GM18505 (cell line): ENCODE results near the gene SLC16A9.
"Not testable (repeated sequence)": the region's sequence is repeated elsewhere in the genome, so short reads cannot be mapped to it uniquely, and the experiment has no call there.

ENCODE experiments used
- ATAC-seq: cut with Tn5 transposase; IDR thresholded peaks from one replicate; pipeline ENCODE4 v1.9.1; 2021; ENCODE audit not compliant: unreplicated experiment
- POLR2A ChIP-seq: IDR thresholded peaks from 4 replicates; pipeline ENCODE4 v1.6.1; 2011; ENCODE audit warnings: borderline replicate concordance; ENCODE audit not compliant: insufficient read depth, insufficient read length; ENCODE audit errors: extremely low read depth

Gene SLC16A9

DNA sequence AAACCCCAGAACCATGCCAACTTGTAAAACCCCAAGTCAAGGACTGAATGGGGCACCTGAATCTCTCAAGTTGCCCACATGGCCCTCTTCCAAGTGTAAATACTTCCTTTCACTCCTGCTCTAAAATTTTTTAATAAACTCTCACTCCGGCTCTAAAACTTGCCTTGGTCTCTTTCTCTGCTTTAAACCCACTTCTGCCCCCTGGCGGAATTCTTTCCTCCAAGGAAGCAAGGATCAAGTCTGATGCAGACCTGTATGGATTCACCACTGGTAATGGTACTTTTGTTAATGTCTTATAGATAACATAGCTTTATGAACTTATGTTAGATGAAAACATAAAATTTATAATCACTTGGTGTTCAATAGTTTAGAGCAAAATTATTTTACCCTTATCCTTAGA, 33.8 kb downstream of the SLC16A9 start:
- TF ChIP-seq POLR2A, result no peak
- no peak for ATAC-seq

DNA sequence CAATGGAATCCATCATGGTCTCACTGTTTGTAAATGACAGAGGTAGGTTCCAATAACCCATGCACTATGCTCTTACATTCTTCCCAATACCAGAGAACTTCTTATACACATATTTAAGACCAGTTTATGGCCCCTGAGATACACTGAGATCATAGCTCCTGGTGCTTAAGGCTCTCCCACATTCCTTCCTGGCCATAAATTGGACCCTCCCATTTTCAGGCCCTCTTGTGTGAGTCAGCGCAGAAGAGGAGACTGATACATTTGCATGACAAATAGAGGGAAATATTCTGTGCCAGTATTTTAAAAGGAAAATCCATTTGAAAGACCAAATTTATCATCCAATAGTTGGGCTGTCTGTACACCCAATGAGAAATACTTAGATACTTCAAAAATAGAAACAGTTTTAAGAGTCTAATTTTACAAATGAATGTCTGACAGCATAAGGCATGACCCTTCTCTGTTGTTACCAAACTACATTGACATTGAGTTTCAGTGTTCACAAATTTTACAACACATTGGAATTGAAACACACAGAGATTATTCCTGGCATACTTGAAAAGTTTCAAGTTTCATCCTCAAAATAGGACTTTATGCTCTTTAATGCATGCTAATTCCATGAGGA, 35.3 kb downstream of the SLC16A9 start:
- TF ChIP-seq POLR2A, result no peak
- ATAC-seq, result no peak

DNA sequence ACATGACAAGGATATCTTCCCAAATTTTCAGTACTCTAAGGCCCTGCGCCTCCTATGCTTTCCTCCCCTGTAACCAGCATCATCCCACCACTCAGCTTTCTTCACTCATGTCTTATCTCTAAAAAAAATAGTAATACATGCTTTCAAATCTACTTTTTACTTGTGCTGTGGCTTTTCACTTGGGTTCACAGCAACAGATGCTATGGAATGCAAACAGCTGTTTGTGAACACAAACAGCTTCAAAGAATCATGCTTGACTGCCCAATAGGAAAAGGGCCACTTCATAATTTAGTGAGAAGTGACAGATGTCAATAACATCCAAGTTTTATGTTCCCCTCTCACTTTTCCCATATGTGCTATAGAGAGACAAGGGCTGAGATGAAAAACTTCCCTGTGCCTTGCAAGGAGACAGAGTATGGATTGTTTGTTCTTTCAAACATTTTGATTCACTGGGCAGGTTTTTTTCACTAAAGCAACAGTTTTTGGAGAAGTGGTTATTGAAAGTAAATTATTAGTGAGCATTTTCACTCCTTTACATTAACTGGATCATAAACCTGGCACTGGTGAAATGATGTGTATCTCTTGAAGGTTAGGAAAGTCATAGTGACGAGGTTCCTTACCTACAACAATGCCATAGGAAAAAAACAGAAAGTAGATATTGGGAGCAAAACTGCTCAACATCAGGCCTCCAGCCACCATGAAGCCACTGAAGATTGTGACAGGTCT, 37.3 kb downstream of the SLC16A9 start:
- peak; percentile 61 for ATAC-seq
- no peak for TF ChIP-seq POLR2A

DNA sequence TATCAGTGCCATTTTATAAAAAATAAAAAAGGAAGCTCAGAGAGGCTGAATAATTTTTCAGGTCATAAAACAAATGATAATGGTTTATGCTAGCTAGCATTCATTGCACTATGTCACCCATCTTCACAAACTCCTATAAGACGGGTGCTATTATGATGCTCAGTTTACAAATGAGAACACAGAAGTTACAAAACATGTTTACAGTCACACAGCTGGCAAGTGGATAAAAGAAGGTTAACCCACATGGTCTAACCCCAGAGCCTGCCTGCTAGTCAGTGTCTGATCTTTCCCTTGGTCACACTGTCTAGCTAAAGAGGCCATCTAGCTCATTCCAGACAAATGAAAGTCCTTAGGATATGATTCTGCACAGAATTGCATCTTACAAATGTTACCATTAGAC, 39.4 kb downstream of the SLC16A9 start:
- no peak for TF ChIP-seq POLR2A
- ATAC-seq, result no peak

DNA sequence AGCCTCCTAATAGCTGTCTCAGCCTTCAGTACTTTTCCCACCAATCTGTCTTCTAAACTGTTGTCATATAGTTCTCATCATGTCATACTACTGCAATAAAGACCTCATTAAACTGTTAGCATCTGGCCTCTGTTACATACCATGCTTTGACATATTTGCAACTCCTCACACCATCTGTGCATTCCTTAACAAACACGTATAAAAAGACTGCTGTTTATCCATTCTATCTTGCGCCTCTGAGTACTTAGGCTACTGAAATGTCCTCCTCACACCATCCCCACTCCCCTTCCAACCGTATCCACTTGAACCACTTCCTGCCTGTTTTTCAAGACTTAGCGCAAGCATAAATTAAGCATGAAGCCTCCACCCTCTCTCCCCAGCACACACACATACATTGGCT, 41.6 kb downstream of the SLC16A9 start:
- no peak for ATAC-seq
- no peak for TF ChIP-seq POLR2A

DNA sequence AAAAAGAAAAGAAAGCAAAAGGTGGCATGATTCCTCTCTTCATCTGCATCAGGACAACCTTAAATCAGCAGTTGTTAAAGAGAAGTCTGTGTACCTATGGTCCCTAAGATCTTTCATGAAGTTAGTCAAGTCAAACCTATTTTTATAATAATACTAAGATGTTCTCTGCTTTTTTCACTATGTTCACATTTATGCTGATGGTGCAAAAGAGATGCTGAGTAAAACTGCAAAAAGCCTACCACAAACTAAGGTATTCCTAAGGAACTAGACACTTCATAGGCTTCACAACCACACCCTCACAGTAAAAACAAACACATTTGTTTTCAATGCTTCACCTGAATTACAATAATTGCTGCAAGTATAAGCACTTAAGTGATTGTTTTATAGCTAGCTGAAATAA, 43.3 kb downstream of the SLC16A9 start:
- no peak for ATAC-seq
- TF ChIP-seq POLR2A, result no peak

DNA sequence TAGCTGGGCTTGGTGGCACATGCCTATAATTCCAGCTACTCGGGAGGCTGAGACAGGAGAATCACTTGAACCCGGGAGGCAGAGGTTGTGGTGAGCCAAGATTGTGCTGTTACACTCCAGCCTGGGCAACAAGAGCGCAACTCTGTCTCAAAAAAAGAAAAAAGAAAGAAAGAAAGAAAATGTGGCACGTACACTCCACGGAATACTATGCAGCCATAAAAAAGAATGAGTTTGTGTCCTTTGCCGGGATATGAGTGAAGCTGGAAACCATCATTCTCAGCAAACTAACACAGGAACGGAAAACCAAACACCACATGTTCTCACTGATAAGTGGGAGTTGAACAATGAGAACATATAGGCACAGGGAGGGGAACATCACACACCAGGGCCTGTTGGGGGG, 46.4 kb downstream of the SLC16A9 start:
- ATAC-seq, result not testable (repeated sequence)

DNA sequence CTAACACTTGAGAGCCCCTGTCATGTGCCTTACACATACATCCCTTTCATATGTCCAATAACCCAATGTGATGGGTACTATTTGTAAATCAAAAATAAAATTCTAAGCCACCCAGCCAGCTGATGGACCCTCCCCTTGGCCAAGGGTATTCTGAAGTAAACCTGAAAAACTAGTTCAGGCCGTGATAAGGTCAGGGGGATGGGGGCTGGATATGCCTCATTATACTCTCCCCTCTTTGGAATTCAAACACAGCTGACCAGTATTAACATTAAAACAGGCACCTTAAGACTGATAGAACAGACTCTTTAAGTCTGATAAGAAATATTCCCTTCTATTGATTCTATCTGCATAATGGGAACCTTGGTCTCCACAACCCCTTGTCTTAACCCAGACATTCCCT, 51.9 kb downstream of the SLC16A9 start:
- TF ChIP-seq POLR2A, result no peak
- no peak for ATAC-seq

DNA sequence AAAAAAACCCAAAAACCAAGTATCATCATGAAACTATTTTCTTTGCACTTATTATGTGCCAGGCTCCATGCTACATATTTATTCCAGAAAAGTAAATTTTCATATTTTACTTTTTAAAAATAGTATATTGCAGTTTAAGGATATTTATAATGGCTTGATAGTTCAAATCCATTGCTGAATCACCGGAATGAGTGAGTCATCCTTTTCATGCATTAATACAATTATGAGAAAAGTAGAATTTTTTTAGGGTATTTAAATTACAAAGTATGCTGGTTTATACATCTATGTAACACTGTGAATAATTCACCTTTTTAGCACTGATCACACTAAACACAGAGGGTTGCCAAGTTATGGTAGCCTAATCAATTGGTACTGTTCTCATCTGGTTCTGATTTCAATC, 54.3 kb downstream of the SLC16A9 start:
- no peak for ATAC-seq
- TF ChIP-seq POLR2A, result no peak

DNA sequence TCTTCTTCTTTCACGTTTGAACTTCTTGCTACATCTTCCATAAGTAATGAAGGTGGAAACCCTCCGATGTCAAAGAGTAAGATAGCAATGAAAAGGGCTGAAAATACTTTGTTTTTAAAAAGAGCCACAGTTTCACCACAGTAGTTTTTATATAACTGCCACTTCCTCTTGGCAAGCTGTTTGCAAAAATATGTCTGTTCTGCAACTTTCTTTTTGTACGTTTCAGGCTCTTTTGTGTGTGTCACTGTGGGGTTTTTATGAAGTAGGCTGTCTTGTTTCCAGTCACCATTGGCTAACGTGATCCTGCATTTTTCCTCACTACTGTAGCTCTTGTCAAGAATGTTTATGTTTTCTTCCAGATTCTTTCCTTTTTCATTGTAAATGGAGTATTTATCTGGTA, 55.6 kb downstream of the SLC16A9 start:
- no peak for ATAC-seq
- no peak for TF ChIP-seq POLR2A

DNA sequence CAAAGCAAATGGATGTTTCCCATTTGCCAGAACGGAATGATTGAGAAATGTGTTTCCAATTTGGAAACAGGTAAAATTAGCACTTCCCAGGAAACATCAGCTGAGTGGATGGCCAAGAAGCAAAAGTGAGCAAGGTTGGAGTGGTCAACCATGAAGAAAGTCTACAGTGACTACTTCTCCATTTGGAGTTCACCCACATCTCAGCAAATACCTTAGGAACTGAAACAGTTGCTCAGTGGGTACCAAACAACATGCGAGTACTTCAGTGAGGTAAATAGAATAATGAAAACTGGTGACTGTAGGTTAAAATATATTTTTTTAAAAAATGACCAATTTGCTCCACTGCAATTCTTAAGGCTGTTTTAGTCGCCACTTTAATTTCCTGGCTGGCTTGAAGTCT, 57.7 kb downstream of the SLC16A9 start:
- ATAC-seq, result no peak
- TF ChIP-seq POLR2A, result no peak

DNA sequence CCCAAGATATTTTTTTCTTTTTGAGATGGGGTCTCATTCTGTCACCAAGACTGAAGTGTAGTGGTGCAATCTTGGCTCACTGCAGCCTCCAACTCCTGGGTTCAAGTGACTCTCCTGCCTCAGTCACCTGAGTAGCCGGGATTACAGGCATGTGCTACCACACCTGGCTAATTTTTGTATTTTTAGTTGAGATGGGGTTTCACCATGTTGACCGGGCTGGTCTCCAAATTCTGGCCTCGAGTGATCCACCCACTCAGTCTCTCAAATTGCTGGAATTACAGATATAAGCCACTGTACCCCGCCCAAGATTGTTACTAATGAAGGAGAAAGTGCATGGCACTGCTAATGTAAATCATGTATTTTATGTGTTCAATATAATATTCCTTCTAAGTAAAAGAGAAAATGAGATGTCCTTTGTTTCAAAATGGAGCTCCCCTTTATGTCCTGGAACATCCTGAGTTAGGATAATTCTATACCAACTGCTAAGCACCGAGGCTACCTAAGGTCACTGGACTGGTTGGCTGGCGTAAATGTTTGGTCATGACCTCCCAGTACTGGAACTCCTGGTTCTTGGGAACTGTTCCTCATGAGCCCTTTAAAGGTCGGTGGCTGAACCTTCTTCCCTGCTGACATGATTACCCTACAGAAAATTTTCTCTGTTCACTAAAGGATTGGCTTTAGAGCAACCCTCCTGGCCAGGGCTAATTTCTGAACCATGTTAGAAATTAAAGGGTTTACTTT, 59.9 kb downstream of the SLC16A9 start:
- TF ChIP-seq POLR2A, result no peak
- no peak for ATAC-seq

DNA sequence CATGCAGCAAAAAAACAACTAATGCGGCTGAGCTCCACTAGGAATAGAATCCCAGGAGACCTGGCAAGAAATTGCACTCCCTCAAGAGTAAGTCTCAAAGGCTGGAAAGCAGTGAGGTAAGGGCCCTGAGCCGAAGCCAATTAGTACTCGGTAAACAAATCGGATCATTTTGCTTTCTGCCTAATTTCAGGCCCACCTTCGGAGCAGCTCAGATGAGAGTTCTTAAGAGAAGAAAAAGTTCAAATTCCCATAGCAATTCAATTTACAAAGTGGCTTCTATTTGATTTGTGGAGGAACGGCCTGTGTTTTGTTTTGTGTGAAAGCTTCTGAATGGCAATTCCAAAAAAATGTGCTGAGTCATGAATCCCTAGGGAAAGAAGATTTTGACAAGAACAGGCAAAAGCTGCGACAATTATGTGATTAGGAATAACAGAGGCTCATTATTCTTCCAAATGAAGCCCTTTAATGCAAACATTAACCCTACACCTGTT, 60.9 kb downstream of the SLC16A9 start:
- TF ChIP-seq POLR2A, result no peak
- no peak for ATAC-seq

DNA sequence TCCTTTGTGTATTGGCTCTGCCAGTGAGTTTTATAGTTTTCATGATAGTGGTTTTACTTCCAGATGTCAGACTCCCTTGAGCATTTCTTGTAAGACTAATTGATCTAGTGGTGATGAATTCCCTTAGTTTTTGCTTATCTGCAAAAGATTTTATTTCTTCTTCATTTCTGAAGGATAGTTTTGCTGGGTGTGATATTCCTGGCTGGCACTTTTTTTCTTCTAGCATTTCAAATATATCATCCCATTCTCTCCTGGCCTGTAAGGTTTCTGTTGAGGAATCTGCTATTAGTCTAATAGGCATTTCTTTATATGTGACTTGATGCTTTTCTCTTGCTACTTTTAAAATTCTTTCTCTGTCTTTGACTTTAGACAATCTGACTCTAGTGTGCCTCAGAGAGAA, 64.8 kb downstream of the SLC16A9 start:
- no peak for ATAC-seq
- no peak for TF ChIP-seq POLR2A

DNA sequence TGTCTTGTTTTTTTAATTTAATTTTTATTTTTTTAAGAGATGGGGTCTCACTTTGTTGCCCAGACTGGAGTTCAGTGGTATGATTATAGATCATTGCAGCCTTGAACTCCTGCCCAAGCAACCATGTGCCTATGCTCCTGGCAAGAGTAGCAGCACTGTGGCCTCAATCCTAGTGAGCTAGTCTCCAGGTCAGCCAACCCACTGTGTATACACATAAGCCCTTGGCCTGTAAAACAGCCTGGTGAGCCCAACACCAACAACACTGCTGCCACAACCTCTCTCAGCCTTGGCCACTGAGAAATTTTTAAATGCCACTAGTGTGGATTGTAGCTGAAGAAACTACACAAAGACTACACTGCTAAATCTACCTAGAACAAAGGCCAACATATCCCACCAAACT, 68.0 kb downstream of the SLC16A9 start:
- ATAC-seq, result not testable (repeated sequence)
